AG08396 (cell line): ENCODE results near the gene COL3A1.

Source experiments
- DNase-seq: peaks from one replicate; pipeline ENCODE4 v3.0.0; 2012; ENCODE audit warnings: low spot score, mixed read lengths

Gene COL3A1

DNA sequence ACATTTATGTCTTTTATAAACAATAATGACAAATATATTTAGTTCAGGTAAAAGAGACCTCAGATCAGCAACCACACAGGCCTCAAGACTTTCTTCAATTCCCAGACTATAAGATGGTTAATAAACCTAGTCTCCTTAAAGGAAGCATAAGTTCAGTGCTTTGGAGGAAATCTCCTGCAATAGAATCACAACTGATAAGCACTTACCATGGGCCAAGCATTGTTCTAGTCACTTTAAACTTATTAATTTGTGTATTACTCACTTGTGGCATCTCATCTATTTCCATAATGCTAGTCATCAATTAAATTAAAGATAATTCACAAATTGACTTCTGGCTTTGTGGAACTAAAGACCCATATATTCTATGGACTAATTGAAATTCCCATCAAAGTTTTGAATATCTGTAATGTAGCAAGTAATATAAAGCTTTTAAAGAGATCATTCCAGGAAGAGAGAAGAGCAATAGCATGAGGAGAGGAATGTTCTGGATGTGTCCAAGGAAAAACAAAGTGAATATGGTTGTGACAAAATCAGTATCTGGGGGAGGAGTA is 42.2 kb downstream of the COL3A1 start:
- no peak for DNase-seq

GRCh38 chr2:189018631-189019030 is 44.5 kb downstream of the COL3A1 start:
- no peak for DNase-seq

GRCh38 chr2:189020179-189020578 is 46.0 kb downstream of the COL3A1 start:
- DNase-seq: no peak

DNA sequence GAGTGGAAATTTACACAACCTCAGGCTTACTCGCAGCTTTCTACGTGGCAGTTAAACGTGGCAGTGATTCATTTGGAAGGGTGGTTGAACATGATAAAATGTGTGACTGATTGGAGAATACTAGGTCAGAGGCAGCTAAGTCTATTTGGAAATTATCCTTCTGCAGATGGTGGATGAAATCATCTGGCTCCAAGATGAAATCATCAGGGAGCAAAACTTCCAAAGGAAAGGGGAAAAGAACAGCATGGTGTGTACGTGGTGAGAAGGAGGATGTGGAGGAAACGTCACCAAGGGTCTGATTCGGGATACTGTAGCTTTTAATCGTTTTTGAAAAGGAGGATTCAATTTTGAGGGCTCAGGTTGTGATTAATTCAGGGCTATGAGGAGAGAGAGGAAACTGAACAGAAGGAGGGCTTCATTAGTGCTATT is 47.9 kb downstream of the COL3A1 start:
- peak; percentile 13 for DNase-seq

GRCh38 chr2:189022492-189022891 is 48.3 kb downstream of the COL3A1 start:
- DNase-seq: peak; percentile 14

GRCh38 chr2:189024901-189025618 is 50.9 kb downstream of the COL3A1 start:
- no peak for DNase-seq

DNA sequence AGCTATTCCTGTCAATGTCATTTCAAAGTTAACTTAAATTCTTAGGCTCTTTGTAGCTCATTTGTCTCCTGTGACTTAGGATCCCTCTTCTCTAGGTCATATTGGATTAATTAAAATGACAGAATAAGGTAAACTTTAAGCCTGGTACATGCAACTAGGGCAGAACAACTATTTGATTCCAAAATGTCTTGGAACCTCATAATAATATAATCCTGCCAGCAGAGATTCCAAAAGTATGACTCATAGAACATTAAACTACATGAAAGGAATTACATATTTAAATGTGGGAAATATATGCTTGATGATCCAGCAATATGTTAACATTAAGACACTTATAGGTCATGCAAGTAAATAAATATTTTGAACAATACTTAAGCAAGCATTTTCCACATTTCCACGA is 63.3 kb downstream of the COL3A1 start:
- no peak for DNase-seq

DNA sequence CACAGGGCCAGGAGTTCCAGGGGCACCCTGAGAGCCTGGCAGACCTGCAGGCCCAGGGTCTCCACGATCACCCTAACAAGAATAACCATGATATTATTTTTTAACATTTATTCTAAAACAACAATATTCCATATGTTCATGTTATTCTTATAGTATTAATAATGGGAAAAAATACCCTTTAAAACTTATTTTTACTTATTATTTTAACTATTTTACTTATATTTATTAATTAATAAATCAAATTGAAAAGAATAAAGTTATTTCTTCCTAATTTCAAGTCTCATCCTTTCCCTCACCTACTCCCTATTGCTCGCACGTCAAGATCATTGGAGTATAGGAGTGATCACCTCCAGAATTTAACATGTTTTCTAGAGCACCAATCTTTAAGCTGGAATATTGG is 71.7 kb downstream of the COL3A1 start:
- no peak for DNase-seq

DNA sequence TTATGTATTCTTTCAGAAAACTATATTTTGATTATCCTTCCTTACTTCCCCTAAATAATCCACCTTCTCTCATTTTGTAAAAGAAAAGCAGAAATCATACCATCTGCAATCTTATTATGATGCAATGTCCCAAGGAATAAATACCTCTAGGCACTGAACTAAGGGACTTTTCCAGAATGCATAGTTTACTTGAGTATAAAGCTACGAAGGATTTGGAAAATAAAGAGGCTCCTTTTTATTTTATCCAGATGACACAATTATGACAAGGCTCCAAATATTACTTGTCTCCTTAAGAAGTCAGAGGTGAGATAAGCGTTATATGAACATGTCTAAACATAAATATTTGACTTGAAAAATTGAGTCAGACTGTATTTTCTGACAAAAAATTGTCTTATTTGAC is 72.1 kb downstream of the COL3A1 start:
- no peak for DNase-seq

DNA sequence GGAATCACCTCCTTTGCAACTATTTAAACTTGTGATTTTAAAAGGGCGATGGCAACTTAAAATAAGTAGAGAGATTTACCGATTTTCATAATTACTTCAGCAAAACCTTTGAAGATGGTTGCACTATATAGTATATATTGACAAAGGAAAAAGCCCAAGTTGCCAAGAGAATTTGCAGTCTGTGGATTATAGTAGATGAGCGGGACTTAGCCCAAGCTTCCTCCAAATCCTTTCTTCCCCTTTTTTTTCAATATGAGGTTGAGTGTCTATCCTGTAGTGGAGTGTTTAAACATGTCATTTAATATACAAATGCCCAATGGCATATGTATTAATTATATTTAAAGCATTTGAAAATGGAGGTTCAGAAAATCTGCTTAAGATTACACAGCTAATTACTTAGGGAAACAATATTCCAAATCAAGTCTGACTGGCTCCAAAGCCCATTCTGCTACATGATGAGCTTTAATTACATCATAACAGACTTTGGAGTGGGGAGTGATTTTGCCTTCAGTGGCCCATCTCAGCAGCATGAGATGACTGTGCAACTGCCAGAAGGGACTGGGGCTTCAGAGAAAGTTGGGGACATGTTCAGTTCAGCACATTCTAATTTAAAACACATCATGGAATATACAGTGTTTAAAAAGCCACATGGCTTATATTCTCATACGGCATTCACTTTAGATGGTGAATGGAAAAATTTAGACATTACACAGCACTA is 73.2 kb downstream of the COL3A1 start:
- DNase-seq: no peak

DNA sequence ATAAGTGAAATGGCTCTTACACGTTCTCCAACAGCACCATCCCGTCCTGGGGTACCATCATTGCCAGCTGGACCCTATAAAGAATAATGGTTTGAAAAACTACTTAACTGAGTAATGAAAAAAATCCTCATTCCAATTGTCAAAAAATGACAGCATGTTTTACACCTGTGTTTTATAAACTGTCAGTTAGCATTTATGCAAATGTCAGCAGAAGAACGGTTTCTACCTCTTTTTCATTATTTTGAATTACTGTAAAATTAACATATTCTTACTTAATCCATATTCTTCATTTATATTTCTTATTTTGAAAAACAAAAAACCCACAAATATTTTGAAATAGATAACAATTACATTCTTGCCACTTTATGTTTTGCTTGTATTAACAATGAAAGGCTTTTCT is 74.0 kb downstream of the COL3A1 start:
- no peak for DNase-seq

DNA sequence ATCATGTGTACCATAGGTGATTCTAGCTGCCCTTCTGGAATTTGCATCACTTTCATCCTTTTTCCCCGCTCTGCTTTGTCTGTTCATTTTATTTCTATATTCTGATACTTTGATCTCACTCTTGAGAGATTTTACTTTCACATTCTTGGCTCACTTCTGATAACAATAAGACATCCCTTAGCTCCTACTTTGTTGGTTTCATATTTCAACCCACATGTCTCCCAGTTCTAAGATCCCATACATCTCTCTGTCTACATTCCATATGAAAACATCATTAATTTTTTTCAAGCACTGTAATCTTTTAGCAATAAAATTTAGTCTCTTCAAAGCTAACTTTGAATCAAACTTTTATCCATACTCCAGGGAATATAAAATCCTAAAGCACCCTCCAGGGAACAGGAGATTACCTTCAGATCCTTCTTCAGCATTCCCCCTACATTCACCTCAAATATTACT is 75.6 kb downstream of the COL3A1 start:
- DNase-seq: no peak

- DNase-seq: no peak
Measured at GRCh38 chr2:189050165-189050712, 76.1 kb downstream of the COL3A1 start.

DNA sequence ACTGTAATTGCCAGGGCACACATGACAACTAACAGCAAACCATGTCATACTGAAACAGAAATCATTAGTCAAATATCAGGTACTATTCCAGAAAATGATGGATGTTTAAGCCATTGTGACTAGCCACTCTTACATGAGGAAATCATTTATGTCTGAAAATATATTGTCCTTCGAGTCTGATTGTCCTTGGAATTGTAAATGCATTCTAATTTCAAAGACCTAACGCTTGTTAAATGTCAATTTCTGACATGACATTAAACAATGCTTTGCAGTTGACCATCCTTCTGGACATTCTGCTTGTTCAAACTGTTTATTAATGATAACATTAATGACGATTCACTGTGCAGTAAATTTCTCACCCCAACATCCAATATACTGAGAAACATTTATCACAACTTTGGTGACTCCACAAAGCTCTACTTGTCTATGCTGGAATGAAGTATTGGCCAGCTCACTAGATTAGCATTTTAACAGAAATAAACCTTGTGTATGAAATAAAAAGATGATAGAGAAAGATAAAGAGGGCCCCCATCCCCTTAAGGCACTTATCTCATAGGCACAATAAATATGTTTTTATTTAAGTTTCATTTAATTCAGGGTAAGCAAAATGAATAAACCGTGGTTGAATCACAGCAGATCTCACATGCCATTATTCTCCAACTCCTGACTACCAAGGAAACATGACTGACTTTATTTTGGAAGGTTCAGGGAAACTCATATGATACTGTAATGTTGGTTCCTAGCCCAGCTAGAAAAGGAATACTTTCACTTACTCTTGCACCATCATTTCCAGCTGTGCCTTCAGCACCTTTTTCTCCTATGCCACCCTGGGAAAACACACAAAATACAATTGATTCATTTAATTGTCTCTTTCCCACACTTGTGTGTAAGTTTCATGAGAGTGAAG is 82.3 kb downstream of the COL3A1 start:
- DNase-seq: no peak

DNA sequence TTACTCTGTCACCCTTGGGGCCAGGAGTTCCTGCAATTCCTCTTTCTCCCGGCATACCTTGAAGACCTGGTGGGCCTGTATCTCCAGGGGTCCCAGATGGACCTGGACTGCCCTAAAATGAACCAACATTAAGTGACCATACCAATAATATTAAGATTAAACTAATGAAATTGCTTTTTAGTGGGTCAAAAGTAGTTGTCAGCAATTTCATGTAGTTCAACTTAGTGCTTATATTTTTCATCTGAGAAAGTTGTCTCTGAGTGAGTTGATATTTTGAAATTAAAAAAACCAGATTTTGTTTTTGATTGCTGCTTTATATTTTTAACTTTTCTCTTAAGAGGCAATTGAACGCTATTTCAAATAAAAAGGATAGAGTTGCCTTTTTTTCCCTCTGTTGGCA is 83.1 kb downstream of the COL3A1 start:
- no peak for DNase-seq

GRCh38 chr2:189060096-189060642 is 86.0 kb downstream of the COL3A1 start:
- no peak for DNase-seq
